ENCODE measurements around the gene TCEAL4. TPM values are rescaled to one million over a fixed set of nuclear protein-coding genes. Genes with fewer than 3 reads are reported as not detected.

TCEAL4 gene
- total RNA-seq, 4 donors from 2014 or later: 79.8 to 380 (median 308) TPM

- Histone ChIP-seq H3K4me1 (no peaks in the 10 kb centered on the region), H3K9me3 (no peaks in the 10 kb centered on the region), H3K4me3 (peak overlapping the region; percentile 53 to 55), H3K36me3 (no peaks in the 10 kb centered on the region), H3K27ac (peak overlapping the region; percentile 96), H3K27me3 (peaks cover 0 to 11% of the 10 kb centered on the region in 2 donors)
- DNase-seq: peak; percentile 72 to 80
- intact Hi-C loops (cut with DNase I; ENCODE audit: low total_unique reads): loop anchor here (10.0 kb wide), 1 partner anchor 95 kb away; no protein-coding TSS in a partner anchor
- peak; percentile 44 to 74 (median 50) for TF ChIP-seq CTCF (IDR thresholded peaks at IDR 0.05)
- TF ChIP-seq POLR2A (IDR thresholded peaks at IDR 0.05): peak; percentile 47 to 61
Observed at GRCh38 chrX:103629318-103630170, 44.2 kb downstream of the TCEAL4 start.

GRCh38 chrX:103630171-103630511 lies 44.8 kb downstream of the TCEAL4 start:
- no peaks in the 10 kb centered on the region for H3K4me1 ChIP-seq
- H3K27me3 ChIP-seq: peaks cover 0 to 11% of the 10 kb centered on the region in 2 donors
- TF ChIP-seq CTCF (IDR thresholded peaks at IDR 0.05) (no peak), POLR2A (IDR thresholded peaks at IDR 0.05) (no peak)
- DNase-seq: no peak
- H3K9me3 ChIP-seq: no peaks in the 10 kb centered on the region
- peak overlapping the region; percentile 53 to 55 for H3K4me3 ChIP-seq
- no peaks in the 10 kb centered on the region for H3K36me3 ChIP-seq
- intact Hi-C loops (cut with DNase I; ENCODE audit: low total_unique reads): loop anchor here (10.0 kb wide), 1 partner anchor 95 kb away; no protein-coding TSS in a partner anchor
- H3K27ac ChIP-seq: peak overlapping the region; percentile 96

GRCh38 chrX:103631145-103631544 lies 45.8 kb downstream of the TCEAL4 start:
- Histone ChIP-seq H3K27ac (peak overlapping the region; percentile 96), H3K4me1 (no peaks in the 10 kb centered on the region), H3K36me3 (no peaks in the 10 kb centered on the region), H3K9me3 (no peaks in the 10 kb centered on the region), H3K27me3 (peaks cover 0 to 11% of the 10 kb centered on the region in 2 donors), H3K4me3 (peak overlapping the region; percentile 53 to 55)
- DNase-seq: peak; percentile 24 to 52
- intact Hi-C loops (cut with DNase I; ENCODE audit: low total_unique reads): loop anchor here (10.0 kb wide), 1 partner anchor 96 kb away; no protein-coding TSS in a partner anchor
- TF ChIP-seq POLR2A (IDR thresholded peaks at IDR 0.05): no peak
- no peak for TF ChIP-seq CTCF (IDR thresholded peaks at IDR 0.05)

DNA sequence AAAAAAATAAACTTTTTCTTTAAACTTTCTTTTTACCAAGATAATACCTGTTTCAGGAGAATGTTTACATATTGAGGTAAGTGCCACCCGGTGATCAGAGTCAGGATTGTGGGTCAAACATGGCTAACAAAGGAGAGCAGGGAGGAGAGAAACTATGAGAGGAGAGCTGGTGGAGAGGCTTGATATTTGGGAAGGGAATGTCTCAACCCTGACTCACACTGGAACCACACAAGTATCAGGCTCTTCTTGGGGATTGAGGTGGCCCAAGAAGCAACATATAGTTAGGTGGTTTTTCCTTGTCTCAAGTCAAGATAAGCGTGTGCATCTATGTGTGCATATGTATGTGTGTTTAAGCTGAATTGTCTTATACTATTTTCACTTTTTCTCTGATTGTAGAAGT lies 50.1 kb downstream of the TCEAL4 start:
- no peak overlapping the region for H3K27ac ChIP-seq
- H3K9me3 ChIP-seq: no peaks in the 10 kb centered on the region
- DNase-seq: no peak
- intact Hi-C loops (cut with DNase I; ENCODE audit: low total_unique reads): loop anchor here (10.0 kb wide), 1 partner anchor 101 kb away; no protein-coding TSS in a partner anchor
- no peak overlapping the region for H3K4me3 ChIP-seq
- no peaks in the 10 kb centered on the region for H3K4me1 ChIP-seq
- H3K36me3 ChIP-seq: no peaks in the 10 kb centered on the region
- no peak for TF ChIP-seq POLR2A (IDR thresholded peaks at IDR 0.05)
- H3K27me3 ChIP-seq: no peaks in the 10 kb centered on the region

Other genes with a start within 250 kb of the TCEAL4 start
- 10 to 100 TPM; 26.1 to 95.6 (median 52.6) TPM for gene TCEAL9, start 229.0 kb upstream of the TCEAL4 start, total RNA-seq
- 100 to 1,000 TPM; 101 to 224 (median 179) TPM for gene BEX3, start 209.0 kb upstream of the TCEAL4 start, total RNA-seq
- gene RAB40A, start 66.0 kb upstream of the TCEAL4 start, total RNA-seq: 1 to 10 TPM in 3 of 4 donors, under 1 TPM in 1; 0.88 to 8.7 (median 3.9) TPM
- gene TCEAL3, start 22.4 kb downstream of the TCEAL4 start, total RNA-seq: 100 to 1,000 TPM in 1 of 4 donors, 10 to 100 TPM in 3; 13.8 to 120 (median 66.1) TPM
- 100 to 1,000 TPM in 3 of 4 donors, 10 to 100 TPM in 1; 70.0 to 362 (median 176) TPM for gene TCEAL1, start 43.5 kb downstream of the TCEAL4 start, total RNA-seq
- 100 to 1,000 TPM; 258 to 722 (median 535) TPM for gene MORF4L2, start 101.2 kb downstream of the TCEAL4 start, total RNA-seq
- under 1 TPM in 1 of 4 donors, not detected in 3; 0.85 TPM for gene TMEM31, start 125.4 kb downstream of the TCEAL4 start, total RNA-seq
- gene PLP1, start 191.3 kb downstream of the TCEAL4 start, total RNA-seq: 10 to 100 TPM in 1 of 4 donors, 1 to 10 TPM in 2, under 1 TPM in 1; 0.88 to 41.0 (median 2.0) TPM
- gene RAB9B, start 246.7 kb downstream of the TCEAL4 start, total RNA-seq: 10 to 100 TPM in 2 of 4 donors, 1 to 10 TPM in 2; 7.2 to 14.9 (median 11.3) TPM

Measured in uterus (tissue), 4 donors.